OCI-M2 (cell line): ENCODE measurements around the gene CCNL1.
"Not testable (repeated sequence)": the region's sequence is repeated elsewhere in the genome, so short reads cannot be mapped to it uniquely, and the experiment has no call there.

Source experiments
- DNase-seq: peaks from one replicate; lab custom pipeline; 2025; ENCODE audit not compliant: unreplicated experiment; lab: John Stamatoyannopoulos, UW

CCNL1 gene

GRCh38 chr3:157104928-157105652, 54.9 kb downstream of the CCNL1 start:
- no peak for DNase-seq

GRCh38 chr3:157104521-157104920, 55.4 kb downstream of the CCNL1 start:
- DNase-seq, result no peak

- DNase-seq, result no peak
Measured at GRCh38 chr3:157103860-157104259, 56.1 kb downstream of the CCNL1 start.

- DNase-seq, result no peak
Measured at GRCh38 chr3:157103280-157103679, 56.7 kb downstream of the CCNL1 start.

- not testable (repeated sequence) for DNase-seq
Measured at GRCh38 chr3:157102595-157102994, 57.4 kb downstream of the CCNL1 start.

GRCh38 chr3:157102098-157102497, 57.8 kb downstream of the CCNL1 start:
- DNase-seq, result no peak

- no peak for DNase-seq
Measured at GRCh38 chr3:157101486-157101885, 58.5 kb downstream of the CCNL1 start.

GRCh38 chr3:157100608-157101396, 59.1 kb downstream of the CCNL1 start:
- no peak for DNase-seq

GRCh38 chr3:157100096-157100477, 59.9 kb downstream of the CCNL1 start:
- no peak for DNase-seq

GRCh38 chr3:157099326-157100095, 60.4 kb downstream of the CCNL1 start:
- DNase-seq, result no peak

- DNase-seq, result no peak
Measured at GRCh38 chr3:157098823-157099185, 61.1 kb downstream of the CCNL1 start.

- DNase-seq, result no peak
Measured at GRCh38 chr3:157098121-157098822, 61.7 kb downstream of the CCNL1 start.
